AG09309 (cell line): ENCODE data around the gene MAP4K4.

ENCODE experiments used
- DNase-seq: peaks from one replicate; pipeline ENCODE4 v3.0.0-alpha.2; 2010; ENCODE audit warnings: low read depth
- H3K4me3 ChIP-seq: 2 replicates; pipeline ENCODE4 v1.5.1; 2011; ENCODE audit warnings: mild to moderate bottlenecking, low read depth, low read length, moderate library complexity; ENCODE audit not compliant: control insufficient read depth
- CTCF ChIP-seq: IDR thresholded peaks from 2 replicates; pipeline ENCODE4 v1.5.1; 2011; ENCODE audit warnings: mild to moderate bottlenecking, low read depth, low read length, inconsistent platforms; ENCODE audit not compliant: insufficient read depth, control insufficient read depth; ENCODE audit errors: missing control alignments

Gene MAP4K4

DNA sequence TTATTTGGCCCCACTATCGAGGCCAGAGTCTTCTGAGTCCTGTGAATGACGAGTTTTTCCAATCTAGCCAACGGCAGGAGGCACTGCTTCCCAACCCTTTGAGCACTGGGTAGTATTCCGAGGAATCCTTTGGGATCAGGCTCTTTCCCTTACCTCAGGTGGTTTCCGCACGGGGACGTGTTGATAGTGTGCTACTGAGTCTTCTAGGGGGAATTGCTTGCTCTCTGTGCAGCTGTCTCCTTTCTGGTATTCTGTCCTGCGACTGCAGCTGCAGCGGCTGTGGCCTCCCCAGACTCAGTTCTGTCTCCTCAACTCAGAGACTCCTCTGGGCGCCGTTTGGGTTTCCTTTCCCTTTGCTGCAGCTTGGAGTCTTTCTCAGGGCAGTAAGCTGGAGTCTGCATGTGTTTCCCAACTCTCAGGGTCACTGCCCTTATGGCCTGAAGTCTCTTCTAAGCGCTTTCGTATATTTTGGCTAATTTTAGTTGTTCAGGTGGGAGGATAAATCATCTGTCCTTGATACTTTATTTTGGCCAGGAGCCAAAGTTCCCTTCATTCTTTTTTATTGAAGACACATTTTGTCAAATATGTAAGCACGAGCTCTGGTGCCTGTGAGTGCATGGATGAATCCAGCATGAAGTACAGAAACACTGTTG lies 118.4 kb downstream of the MAP4K4 start:
- no peak for DNase-seq
- no peak for TF ChIP-seq CTCF
- no peak overlapping the region for H3K4me3 ChIP-seq

GRCh38 chr2:101816598-101816997 lies 119.1 kb downstream of the MAP4K4 start:
- no peak for TF ChIP-seq CTCF
- DNase-seq: no peak
- no peak overlapping the region for H3K4me3 ChIP-seq

- no peak for DNase-seq
- no peak overlapping the region for H3K4me3 ChIP-seq
- no peak for TF ChIP-seq CTCF
Measured at GRCh38 chr2:101817481-101817880, 120.0 kb downstream of the MAP4K4 start.

GRCh38 chr2:101818531-101819451 lies 121.3 kb downstream of the MAP4K4 start:
- TF ChIP-seq CTCF: no peak
- DNase-seq: no peak
- no peak overlapping the region for H3K4me3 ChIP-seq

GRCh38 chr2:101820519-101820918 lies 123.0 kb downstream of the MAP4K4 start:
- no peak for DNase-seq
- no peak for TF ChIP-seq CTCF
- H3K4me3 ChIP-seq: no peak overlapping the region

DNA sequence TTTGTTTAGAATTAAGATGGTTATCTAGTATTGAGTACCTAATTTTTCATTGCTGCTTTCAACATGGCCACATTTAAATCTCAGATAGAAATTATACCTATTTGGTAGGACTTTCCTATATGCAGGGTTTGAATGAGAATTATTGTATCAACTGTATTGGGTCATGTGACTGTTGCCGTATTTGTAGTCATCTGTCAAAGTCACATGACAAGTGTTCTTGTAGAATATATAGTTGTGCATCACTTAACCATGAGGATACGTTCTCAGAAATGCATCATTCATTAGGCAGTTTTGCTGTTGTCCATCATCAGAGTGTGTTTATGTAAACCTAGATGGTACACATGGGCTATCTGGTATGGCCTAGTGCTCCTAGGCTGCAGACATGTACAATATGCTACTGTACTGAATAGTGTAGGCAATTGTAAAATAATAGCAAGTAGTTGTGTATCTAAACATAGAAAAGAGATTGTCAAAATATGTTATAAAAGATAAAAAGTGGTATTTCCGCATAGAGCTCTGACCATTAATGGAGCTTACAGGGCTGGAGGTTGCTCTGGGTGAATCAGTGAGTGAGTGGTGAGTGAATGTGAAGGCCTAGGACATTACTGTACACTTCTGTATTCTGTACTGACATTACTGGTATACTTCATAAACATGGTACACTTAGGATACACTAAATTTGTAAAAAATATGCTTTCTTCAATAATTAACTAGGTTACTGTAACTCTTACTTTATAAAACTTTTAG lies 123.7 kb downstream of the MAP4K4 start:
- no peak overlapping the region for H3K4me3 ChIP-seq
- no peak for DNase-seq
- no peak for TF ChIP-seq CTCF
